GM19035 (cell line): ENCODE results near the gene LRRC2.
A peak's percentile ranks its signal among the peaks of the same experiment; 100 is the strongest.
"Not testable (repeated sequence)": the region's sequence is repeated elsewhere in the genome, so short reads cannot be mapped to it uniquely, and the experiment has no call there.

Experiments
- ATAC-seq: cut with Tn5 transposase; IDR thresholded peaks from one replicate; pipeline ENCODE4 v1.9.1; 2021; ENCODE audit not compliant: unreplicated experiment

The LRRC2 gene

DNA sequence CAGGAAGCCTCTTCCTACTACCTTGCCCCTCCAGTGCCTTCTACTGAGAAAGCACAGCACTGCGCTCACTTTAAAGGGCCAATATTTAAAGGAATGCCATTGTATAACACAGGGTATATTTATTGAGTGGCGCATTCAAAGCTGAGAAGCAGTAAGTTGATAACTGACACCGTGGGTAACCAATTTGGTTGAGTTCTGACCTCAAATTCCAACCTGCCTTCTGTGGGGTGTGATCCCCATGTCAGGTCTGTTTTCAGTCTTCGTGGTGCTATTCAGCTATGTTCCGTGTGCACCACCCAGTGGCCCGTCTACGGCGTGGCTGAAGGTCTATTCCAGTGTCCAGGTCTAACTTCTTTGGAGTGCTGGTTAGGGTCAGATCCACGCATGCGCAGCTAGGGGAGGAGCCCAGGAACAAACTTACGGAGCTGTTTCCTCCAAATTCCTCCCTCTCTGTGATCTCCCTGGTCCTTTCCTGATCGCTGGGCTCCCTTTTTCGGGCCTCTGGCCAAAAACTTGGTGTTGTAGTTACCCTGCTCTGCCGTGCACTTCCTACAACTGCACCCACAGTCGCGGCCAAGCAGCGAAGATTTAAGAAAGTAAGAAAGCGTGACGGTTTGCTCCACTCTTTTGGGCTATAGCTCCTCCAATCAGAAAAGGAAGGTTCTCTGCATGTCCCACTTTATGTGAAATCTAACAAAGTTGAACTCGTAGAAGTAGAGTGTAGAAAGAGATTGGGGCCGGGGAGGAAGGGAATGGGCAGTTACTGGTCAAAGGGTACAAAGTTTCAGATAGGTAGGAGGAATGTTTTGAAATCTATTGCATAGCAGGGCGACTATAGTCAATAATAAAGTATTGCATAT is 7.7 kb downstream of the LRRC2 start:
- ATAC-seq, result peak; percentile 79

DNA sequence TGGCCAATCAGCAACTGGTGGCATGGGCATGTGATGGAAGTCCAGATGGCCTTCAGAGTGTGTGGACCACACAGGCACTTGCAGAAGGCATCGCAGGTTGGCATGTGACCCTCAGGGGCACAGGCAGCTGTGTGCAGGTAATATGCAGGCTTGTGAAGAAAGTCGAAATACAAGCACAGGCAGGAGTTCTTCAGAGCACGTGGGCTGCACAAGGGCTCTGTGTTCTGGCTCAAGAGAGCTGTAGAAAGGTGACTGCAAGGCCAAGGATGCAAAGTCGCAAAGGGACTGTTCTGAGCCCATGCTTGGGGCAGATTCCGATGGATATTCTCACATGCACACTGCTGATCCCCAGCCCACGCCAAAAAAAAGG is 8.3 kb downstream of the LRRC2 start:
- ATAC-seq, result no peak

- ATAC-seq, result no peak
Observed at GRCh38 chr3:46553154-46553553, 12.9 kb downstream of the LRRC2 start.

GRCh38 chr3:46552538-46552937 is 13.6 kb downstream of the LRRC2 start:
- ATAC-seq, result no peak

DNA sequence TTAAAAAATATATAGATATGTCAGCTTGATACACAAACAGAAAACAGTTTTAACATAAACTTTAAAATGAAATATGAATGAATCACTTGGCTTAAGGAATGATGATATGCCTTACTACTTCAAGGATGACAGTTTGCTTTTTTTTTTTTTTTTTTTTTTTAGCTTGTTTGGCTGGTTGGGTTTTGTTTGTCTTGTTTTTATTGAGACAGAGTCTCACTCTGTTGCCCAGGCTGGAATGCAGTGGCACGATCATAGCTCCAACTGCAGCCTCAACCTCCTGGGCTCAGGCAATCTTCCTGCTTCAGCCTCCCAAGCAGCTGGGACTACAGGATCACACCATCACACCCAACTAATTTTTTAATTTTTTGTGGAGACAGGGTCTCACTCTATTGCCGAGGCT is 14.5 kb downstream of the LRRC2 start:
- ATAC-seq, result no peak

- no peak for ATAC-seq
Observed at GRCh38 chr3:46549989-46550388, 16.1 kb downstream of the LRRC2 start.

DNA sequence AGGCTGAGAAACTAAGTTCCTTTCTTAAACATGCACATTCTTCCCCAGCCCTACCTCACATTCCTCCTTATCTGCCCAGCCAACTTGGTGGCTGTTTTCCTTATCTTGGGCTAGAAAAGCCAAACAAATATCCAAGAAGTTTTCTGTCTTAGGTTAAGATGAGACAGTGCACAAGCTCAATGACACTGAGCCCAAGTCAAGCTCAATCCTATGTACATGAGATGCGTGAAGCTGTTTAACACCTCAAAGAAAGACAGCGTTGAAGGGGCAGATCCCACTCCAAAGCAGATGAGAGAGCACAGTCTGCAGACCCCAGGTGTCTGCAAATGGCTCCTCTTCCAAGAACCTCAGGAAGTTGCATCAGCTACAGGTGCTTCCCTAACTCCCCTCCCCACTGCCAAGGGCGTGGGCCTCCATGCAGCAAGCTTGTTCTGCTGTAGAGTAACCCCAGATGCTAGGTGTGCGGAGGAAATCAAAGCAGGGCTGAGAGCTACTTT is 16.6 kb downstream of the LRRC2 start:
- no peak for ATAC-seq

- not testable (repeated sequence) for ATAC-seq
Observed at GRCh38 chr3:46548611-46549010, 17.5 kb downstream of the LRRC2 start.

DNA sequence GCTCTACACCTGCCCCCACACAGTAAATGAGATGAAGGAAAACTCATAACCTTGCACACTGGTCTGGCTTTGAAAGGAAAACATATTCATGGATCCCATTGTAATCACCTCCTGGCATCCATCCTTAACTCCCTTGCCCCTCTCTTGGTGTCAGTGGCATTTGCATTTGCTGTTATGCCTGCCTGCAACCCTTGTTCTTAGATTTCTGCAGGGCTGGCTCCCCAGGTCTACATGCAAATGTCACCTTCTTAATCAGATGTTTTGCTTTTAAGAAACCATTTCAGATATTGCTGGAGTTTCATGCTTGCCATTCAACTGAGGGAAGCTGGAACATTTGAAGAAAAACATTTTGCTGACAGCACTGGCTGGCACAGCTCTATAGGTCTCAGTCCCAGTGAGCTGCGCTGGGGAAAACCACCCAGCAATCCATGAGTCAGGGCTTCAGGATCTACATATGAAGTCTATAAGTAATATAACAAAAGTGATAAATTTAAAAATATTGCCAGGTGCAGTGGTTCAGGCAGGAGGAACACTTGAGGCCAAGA is 19.1 kb downstream of the LRRC2 start:
- ATAC-seq, result no peak

DNA sequence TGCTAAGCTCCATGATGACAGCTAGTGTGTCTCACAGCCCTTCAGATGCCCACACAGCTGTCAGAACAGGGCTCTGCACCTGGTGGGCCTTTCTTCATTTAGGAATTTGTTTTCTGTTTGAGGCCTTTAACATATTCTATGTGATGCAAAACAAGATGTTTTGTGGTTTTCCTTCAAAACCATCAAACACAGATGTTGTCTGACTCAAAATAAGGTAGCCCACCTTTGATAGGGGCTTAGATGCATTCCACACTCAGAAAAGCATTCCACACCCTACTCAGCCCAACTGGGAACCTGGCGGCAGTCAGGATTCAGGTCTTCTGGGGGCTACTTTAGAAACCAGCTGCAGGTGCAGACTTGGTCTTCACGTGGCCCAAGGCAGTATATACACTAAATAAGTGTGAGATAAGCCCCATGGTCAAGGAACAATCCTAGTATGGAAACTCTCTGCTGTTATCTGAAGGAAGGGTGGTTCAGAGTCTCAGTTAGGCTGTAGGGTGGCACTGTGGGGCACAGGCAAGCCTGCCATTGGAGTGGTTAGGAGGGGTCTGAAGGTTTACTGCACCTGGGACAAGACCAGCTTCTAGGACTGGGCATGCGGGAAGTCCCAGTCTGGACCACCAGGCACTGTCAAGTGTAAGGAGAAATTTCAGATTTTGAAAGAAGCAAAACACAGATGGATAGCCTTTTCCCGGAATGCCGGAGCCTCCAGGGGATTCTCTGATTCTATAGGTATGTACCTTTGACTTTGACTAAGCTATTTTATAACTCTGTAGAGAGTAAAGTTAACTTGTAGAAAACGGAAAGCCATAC is 20.1 kb downstream of the LRRC2 start:
- ATAC-seq, result no peak

DNA sequence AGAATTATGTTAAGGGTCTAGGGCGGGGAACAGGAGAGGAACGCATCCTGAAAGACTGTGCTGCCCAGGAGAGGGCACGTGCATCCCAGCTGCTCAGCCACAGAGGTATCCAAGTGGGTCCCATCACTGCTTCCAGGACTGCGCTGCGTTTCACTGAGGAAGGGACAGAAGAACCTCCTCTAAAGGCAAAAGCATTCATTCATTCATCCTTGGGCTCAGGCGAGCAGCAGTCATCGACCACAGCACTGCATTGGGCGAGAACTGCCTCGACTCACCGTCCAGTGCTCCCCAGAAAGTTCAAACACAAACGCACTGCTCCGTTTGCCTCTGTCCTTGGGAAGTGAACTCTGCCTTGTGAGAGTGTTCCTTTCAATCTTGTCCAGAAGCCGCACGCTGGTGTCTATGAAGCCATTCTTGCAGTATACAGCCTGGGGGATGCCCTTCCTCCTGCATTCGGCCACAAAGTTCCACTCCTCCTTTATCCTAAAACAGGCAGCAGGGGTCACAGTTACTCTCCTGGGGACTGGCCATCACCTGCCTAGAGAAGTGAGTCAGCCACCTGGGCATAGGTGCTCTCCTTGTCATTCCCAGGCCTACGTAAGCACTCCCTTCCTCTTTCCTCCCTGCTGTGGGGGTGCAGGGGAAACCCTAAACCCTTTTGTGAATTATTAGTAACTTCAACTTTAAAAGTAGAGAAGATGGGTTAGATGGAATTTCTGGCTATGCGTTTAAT is 21.2 kb downstream of the LRRC2 start:
- ATAC-seq, result no peak

DNA sequence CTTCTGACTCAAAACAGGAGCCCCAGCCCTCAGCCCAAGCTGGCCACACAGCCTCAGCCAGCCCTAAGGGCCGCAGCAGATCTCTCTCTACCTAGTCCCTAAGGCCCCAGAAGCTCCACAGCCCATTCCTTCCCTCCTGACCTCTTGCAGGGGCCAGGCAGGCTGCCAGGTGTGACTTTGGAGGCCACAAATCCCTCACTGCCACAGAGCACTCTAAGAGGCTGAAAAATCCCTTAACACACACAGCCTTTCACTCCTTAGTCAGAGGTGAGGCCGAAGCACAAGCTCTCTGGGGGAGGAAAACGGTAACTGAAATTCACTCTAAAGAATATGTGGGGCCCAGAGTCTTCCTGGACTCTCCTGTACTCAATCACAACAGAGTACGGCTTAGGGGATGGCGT is 23.3 kb downstream of the LRRC2 start:
- ATAC-seq, result no peak

DNA sequence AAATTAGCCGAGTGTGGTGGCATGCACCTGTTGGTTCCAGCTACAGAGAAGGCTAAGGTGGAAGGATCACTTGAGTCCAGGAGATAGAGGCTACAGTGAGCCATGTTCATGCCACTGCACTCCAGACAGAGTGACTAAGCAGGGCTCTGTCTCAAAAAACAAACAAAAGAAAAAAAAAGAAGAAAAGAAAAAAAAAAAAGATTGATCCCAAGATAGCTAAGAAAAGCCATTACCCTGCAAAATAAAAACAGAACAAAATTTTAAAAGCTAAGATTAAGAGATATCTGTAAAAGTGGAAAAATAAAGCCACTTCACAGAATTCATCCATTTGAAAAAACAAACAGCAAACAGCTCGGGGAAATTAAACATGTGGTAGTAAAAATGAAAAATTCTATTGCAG is 23.8 kb downstream of the LRRC2 start:
- ATAC-seq, result no peak

GRCh38 chr3:46541835-46542234 is 24.3 kb downstream of the LRRC2 start:
- ATAC-seq, result no peak

GRCh38 chr3:46540550-46540949 is 25.6 kb downstream of the LRRC2 start:
- ATAC-seq, result no peak

DNA sequence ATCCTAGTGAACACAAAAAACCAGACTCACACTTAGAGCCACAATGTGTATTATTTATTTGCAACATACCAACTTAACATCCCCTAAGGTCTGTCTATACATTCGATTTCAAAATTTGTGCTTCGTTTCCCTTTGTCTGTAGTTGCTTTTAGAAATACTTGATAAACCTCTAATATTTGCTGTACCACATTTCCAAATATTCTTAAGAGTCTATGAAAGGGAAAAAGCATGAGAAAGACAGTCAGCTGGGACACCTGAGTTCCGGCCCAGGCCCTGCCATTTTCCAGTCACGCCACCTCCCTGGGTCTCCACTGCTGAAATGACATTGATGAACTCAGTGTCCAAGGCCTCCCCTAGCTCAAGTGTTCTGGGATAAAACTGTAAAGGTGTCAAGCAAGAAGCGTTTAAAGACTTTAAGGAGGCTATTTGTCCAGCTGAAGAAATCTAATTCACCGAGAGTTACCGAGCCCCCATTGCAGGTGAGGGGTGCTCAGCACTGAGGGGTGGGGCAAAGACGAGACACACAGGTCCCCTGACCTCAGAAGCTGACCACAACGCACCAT is 26.6 kb downstream of the LRRC2 start:
- ATAC-seq, result no peak

DNA sequence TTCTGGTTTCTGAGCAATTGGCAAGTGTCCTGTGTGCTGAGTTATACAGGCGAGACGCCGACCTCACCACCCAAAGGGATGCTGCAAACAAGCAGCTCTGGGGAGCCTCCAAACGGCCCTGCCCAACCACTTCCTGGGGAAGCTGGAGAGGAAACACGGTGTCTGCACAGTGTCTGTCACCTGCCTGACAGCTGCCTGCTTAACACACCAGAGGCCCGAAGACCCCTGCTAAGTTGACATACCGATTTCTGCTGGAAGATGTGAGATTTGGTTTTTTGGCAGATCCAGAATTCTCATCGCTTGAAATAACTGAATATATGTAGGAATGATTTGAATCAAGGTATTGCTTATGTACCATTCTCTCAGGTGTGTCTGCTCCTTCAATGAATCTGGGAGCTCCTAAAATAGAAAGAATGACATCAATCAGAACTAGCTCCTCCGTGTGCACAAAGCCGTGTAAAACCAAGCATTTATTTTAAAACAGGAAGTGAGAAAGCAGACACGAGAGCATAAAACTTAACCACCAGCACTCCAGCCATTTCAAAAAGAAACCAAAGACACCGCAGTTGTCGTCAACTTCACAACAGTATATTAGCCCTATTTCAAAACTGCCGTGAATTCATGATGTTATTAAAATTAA is 27.2 kb downstream of the LRRC2 start:
- peak; percentile 84 for ATAC-seq

GRCh38 chr3:46538425-46538802 is 27.7 kb downstream of the LRRC2 start:
- peak; percentile 6 for ATAC-seq

- ATAC-seq, result no peak
Observed at GRCh38 chr3:46537779-46538178, 28.3 kb downstream of the LRRC2 start.

DNA sequence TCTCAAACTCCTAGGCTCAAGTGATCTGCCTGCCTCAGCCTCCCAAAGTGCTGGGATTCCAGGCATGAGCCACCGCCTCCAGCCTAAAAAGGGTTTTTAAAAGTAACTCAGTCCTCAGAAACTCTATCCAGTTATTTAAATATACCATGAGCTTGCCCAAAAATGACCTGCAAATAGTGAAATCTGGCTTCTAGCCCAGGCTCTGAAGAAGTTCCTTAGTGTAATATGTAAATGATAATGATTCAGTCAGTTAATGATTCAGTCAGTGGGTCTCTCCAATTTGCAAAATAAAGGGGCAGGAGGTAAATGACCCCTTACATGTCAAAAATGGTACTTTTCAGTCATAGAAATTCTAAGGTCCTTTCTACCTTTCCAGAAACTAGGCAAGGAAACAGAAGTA is 28.8 kb downstream of the LRRC2 start:
- no peak for ATAC-seq
